CMK (cell line): ENCODE measurements around the gene APOOL.
"Not testable (repeated sequence)": the region's sequence is repeated elsewhere in the genome, so short reads cannot be mapped to it uniquely, and the experiment has no call there.

Experiments
- DNase-seq: peaks from one replicate; pipeline ENCODE4 v3.0.0-alpha.2; 2010; ENCODE audit warnings: low read depth

Gene APOOL, protein sequence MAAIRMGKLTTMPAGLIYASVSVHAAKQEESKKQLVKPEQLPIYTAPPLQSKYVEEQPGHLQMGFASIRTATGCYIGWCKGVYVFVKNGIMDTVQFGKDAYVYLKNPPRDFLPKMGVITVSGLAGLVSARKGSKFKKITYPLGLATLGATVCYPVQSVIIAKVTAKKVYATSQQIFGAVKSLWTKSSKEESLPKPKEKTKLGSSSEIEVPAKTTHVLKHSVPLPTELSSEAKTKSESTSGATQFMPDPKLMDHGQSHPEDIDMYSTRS

DNA sequence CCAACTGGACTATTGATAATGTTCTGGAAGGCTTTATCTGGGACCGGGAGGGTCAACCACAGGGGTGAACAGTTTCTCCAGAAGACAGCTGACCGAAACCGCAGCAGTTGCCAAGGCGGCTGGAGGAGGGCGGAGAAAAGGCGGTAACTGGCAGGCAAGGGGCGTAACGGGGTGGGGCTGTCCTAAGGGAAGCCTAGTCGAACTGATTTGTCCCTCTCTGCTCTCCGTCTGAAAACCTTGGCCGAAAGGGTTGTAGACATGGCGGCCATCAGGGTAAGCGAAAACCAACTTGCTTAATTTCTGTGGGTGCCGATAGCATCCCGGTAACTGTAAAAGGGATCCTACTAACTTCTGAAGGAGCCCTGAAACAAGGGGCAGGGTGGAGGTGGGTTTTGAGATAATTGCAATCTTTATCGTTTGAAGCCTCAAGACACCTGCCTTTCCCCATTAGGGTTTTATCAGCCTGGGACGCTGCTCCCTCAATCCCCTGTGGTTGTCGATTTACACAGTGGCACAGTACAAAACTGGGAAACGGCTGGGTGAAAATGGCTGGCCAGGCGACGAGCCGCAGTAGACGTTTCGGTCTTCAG, at the start of gene APOOL:
Gene APOOL, plus strand, starts transcription at position 223 of the 590 bp plus-strand sequence. Its CDS starts 36 bp downstream, at position 259.
- peak; percentile 70 for DNase-seq

DNA sequence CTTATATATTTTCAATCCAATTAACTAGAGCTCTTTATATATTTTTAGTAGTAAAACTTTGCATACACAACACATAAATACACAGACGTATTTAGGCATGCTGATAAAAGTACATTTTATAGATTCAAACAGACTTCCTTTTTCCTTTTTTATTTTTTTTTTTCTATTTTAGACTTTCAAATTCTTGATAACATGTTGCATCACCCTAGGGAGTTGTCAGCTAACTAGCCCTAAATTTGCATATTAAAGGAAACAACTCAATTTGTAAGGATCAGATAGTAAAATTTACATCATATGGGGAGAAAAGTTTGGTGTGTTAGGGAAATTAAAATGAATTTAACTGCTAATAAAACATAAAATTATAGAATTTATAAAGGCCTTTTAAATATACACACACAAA, 47.4 kb upstream of the APOOL start:
- DNase-seq, result no peak

DNA sequence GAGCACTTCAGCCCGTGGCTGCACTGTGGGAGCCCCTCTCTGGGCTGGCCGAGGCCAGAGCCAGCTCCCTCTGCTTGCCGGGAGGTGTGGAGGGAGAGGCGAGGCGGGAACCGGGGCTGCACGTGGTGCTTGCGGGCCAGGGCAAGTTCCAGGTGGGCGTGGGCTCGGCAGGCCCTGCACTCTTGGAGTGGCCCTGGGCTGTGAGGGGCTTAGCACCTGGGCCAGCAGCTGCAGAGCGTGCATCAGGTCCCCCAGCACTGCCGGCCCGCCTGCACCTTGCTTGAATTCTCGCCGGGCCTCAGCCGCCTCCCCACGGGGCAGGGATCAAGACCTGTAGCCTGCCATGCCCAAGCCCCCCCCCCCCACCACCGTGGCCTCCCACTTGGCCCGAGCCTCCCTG, 28.9 kb upstream of the APOOL start:
- no peak for DNase-seq

DNA sequence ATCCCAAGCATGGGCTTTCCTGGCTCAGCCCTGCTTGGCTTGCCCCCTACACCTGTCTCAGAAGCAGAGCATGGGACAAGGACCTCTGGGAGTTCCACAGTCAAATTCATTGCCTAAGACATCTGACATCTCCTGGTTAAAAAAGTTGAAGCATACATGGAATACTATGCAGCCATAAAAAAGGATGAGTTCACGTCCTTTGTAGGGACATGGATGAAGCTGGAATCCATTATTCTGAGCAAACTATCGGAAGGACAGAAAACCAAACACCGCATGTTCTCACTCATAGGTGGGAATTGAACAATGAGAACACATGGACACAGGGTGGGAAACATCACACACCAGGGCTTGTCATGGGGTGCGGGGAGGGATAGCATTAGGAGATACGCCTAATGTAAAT, 11.9 kb upstream of the APOOL start:
- not testable (repeated sequence) for DNase-seq

DNA sequence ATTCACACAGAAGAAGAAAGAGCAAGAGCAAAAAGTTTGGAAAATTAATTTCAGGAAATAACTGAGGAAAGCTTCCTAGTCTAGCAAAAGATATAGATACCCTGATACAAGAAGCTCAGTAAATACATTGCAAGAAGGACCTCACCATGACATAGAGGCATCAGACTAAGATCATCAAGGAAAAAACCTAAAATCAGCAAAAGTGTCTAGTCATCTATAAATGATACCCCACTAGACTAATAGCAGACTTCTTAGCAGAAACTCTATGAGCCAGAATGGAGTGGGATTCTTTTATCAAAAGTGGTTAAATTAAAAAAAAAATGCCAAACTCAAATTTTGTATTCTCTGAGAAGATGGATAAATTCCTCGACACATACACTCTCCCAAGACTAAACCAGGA, 10.5 kb upstream of the APOOL start:
- no peak for DNase-seq

DNA sequence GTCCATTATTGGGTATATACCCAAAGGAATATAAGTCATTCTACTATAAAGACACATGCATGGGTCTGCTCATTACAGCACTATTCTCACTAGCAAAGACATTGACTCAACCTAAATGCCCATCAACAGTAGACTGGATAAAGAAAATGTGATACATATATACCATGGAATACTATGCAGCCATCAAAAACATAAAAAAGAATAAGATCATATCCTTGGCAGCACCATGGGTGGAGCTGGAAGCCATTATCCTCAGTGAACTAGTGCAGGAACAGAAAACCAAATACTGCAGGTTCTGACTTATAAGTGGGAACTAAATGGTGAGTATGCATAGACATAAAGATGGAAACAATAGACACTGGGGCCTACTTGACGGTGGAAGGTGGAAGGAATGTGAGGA, 2.3 kb upstream of the APOOL start:
- DNase-seq, result no peak

DNA sequence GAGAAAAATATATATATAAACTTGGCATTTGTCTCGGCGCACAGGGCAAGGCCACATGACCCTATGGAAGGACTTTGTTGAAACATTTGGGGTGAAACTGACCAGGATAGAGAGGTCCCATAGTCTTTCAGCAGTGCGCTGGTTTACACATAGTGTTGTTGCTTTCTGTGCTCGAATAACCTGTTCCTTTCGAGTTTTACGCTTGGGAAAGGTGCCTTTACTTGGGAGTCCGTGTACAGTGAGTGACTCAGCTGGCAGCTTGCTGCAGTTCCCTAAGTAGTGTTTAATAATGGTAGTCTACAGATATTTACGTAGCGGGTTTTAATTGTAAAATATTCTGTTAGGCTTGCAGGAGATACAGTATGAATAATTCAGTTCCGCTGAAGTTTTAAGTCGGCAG, 578 bp downstream of the APOOL start:
- DNase-seq, result no peak

DNA sequence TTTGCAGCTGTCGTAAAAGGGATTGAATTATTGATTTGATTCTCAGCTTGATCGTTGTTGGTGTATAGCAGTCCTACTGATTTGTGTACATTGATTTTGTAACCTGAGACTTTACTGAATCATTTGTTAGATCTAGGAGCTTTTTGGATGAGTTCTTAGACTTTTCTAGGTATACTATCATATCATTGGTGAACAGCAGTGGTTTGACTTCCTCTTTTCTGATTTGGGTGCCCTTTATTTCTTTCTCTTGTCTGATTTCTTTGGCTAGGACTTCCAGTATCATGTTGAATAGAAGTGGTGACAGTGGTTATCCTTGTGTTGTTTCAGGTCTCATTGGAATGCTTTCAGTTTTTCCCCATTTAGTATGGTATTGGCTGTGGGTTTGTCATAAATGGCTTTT, 8.4 kb downstream of the APOOL start:
- no peak for DNase-seq

DNA sequence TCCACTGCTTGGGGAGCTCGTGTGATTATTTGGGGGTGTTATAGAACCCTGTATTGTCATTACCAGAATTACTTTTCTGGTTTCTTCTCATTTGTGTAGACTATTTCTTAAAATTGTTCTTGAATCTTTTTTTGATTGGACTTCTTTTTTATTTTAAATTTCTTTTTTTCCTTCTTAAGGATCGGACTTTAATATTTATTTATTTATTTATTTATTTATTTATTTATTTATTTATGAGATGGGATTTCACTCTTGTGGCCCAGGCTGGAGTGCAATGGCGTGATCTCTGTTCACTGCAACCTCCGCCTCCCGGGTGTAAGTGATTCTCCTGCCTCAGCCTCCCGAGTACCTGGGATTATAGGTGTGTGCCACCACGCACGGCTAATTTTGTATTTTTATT, 11.7 kb downstream of the APOOL start:
- not testable (repeated sequence) for DNase-seq

DNA sequence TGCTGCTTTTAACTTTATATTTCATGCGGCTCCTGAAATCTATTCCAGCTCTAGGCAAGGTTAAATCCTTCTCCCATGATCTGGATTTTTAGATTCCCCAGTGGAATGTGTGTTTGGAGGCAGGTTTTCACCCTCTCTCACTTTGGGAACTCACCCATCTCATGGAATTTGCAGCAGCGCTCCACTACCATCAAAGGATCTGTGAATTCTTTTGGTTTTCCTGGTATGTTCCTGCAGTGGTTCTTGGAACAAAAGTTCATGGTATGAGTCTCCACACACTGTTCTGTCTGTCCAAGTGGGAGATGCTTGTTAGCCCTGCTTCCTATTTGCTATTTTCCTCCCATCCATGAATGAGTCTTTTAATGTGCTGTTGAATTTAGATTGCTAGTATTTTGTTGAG, 14.0 kb downstream of the APOOL start:
- no peak for DNase-seq

DNA sequence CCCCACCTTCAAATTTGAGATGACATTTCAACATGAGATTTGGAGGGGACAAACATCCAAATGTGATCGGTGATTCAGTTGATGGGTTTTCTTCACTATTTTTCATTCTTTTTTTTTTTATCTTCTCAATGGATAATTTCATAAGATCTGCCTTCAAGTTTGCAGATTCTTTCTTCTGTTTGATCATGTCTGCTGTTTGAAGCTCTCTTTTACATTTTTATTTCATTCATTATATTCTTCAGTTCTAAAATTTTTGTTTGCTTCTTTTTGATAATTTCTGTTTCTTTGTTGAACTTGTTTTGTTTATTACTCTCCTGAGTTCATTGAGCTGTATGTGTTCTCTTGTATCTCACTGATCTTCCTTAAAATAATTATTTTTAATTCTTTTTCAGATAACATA, 14.8 kb downstream of the APOOL start:
- no peak for DNase-seq

DNA sequence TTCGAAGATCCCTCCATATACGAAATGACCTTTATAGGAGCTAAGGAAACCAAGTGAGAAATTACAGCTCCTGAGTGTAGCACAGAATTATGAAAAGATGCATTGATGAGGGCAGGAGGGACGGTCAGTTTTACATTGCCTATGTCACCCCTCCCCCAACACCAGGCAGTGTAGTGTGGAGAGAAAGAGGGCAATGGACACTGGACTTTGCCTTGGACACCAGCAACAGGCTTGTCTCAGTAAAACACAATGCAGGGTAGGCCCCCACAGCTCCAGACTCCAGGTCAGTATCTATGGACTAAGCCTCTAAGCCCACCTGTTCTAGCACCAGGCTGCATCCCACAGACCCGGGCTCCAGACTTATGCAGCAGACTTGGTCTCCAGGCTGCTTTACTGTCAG, 16.5 kb downstream of the APOOL start:
- DNase-seq, result no peak

DNA sequence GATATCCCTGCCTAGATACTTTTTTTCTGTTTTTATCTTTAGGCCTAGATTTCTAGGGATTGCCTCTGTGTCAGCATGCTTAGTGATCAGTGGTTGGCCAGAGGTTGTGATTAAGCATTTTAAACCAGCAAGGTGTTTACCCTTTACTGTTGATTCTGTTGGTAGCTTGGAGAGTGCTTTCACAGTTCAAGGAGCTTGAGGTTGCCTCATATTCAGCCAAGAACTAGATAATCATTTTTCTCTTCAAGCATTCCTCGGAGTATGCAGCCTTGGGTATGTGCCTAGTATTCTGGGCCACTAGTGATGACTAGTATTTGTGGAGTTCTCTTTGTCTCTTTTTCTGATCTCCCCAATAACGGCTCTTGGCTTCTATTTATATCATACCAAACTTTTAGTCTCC, 20.4 kb downstream of the APOOL start:
- no peak for DNase-seq

DNA sequence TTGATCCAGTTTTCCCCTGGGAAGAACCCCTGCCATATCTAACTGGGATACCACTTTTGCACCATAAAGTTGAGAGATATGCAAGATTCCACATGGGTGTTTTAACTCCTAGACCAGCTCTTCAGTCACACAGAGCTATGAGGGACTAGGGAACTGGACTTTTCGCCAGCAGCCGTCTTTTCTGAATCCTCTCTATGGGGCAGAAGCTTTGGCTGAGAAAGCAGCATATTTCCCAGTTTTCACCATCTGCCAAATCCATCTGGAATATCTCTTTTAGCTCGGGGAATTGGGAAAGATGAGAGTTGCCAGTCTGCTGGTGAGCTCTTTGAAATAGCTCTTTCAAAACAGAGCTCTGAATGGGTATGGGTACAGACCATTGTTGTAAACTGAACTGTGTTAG, 20.9 kb downstream of the APOOL start:
- no peak for DNase-seq

DNA sequence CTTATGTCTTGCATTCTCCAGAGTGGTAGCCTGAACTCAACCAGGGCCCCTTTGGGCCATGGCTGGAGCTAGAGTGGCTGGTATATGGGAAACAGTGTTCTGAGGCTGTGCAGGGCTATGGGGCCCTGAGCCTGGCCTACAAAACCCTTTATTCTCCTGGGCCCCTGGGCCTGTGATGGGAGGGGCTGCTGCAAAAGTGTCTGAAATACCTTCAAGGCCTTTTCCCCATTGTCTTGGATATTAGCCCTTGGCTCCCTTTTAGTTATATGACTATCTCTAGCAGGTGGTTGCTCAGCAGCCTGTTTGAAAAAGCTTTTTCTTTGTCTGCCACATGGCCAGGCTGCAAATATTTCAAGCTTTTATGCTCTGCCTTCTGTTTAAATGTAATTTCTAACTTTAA, 22.5 kb downstream of the APOOL start:
- no peak for DNase-seq

DNA sequence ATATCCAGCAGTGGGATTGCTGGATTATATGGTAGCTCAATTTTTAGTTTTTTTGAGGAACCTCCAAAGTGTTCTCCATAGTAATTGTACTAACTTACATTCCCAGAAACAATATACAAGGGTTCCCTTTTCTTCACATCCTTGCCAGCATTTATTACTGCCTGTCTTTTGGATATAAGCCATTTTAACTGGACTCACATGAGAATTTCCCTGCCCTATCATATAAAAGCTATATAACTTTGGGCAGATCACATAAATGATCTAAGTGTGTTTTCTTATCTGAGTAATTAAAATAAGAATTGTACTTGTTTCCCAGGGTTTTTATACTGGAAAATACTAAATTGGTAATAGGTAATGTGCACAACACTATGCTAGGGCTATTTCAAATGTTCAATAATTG, 25.4 kb downstream of the APOOL start:
- DNase-seq, result no peak

DNA sequence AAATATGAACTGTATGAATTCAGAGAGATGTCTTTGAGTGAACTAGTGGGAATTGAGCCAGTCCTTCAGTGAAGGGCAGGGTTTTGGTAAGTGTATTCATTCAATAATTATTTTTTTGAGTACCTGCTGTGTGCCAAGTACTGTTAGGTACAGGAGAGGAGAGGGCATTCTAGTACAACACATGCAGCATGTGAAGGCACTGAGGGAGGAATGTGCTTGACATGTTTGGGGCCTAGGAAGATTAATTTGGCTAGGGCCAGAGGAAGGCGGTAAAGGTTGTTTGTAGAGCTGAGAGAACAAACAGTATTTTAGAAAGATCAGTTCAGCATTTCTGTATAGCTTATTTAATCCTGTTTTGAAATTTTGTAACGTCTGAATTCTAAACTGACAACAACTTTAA, 27.8 kb downstream of the APOOL start:
- no peak for DNase-seq

DNA sequence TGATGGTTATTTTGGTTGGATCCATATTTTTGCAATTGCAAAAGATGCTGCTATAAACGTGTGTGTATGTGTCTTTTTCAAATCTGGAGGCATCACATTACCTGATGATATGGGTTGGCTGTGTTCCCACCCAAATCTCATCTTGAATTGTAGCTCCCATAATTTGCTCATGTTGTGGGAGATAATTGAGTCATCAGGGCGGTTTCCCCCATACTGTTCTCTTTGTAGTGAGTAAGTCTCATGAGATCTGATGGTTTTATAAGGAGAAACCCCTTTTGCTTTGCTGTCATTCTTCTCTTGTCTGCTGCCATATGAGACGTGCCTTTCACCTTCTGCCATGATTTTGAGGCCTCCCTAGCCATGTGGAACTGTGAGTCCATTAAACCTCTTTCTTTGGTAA, 33.4 kb downstream of the APOOL start:
- DNase-seq, result no peak

DNA sequence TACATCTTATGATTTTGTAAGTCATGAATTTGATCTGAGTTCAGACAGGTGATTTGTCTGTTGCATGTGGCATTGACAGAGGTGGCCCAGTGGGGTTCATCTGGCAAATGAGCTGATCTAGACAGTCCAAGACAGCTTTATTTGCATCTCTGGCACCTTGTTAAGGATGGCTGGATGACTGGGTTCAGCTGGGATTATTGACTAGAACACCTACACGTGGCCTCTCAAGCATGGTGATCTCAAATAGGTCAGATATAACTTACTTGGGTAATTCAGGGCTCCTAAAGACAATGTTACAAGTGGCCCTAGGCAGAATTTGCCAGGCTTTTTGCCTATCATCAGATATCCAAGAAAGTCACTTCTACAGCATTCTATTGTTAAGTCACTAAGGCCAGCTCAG, 48.0 kb downstream of the APOOL start:
- no peak for DNase-seq

DNA sequence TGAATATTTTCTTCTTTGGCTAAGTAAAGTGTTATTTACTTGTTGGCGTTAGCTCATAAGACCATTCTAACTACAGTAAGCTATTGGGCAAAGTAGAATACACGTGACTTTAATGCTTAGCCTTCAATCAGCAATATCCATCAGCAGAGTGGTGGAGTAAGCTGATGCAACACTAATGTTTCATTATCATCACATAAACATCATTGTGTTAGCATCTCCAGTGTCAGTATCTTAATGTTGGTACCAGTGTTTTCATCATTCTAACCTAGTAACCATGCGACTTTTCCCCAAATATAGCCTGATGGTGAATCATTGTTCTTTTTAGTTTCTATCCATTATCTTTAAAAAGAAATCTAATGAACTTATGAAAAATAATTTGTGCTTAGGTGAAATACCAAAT, 48.5 kb downstream of the APOOL start:
- DNase-seq, result no peak

DNA sequence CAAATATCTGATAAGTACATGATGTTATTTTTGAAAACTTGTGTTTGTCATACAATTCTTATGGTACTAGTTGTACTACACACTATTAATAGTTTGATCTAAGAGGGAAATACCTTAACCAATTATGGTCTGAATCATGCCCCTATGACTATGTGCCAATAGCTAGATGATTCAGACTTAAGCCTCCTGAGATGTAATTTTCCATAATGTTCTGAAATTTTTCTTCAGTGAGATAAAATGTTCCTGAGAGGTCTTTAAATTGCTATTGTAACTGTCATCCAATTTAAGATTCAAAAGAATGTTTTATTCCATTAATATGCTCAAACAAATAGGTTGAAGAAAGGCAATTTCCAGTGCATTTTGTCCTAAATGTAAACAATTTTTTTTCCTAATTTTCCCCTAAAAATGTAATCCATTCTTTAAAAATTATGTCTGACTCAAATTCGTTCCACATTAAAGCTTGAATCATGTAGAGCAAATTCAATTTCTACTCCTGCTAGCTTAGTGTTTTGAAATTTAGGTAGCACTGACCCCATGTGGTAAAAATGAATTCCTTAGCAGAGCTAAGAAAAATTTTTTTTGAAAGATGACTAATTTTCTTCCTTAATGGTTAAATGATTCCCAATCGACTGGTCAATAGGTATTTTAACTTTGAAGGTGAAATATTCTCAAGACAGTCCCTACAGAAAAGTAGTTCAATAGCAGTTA, 49.1 kb downstream of the APOOL start:
- DNase-seq, result no peak

DNA sequence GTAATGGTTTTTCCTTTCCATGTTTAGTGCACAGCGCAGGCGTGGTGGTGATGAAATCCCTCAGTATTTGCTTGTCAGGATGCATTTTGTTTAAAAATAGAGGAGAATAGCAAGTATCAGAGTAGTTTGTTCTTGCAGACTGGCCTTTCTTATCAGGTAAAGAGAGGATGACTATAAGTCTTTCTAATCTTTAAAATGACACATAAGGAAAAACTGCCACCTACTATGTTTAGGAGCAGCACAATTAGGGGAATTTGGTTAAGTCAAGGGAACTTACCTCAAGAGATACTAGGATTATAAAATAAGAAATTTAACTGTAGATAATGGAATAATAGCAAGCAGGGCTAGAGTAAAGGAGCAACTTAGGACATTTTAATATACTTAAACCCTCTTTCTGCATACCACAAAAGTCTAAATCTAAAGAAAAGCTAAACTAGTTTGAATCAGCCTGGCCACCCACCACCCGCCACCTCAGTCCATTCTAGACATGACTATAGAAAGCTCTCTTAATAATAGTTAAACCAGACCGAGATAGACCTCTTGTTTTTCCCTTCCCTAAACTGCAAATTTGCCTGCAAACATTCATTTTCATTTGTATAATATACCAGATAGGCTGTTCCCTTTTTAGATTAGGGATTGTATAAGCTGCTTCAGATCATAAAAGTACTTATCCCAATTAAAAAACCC, 62.0 kb downstream of the APOOL start:
- DNase-seq, result no peak

DNA sequence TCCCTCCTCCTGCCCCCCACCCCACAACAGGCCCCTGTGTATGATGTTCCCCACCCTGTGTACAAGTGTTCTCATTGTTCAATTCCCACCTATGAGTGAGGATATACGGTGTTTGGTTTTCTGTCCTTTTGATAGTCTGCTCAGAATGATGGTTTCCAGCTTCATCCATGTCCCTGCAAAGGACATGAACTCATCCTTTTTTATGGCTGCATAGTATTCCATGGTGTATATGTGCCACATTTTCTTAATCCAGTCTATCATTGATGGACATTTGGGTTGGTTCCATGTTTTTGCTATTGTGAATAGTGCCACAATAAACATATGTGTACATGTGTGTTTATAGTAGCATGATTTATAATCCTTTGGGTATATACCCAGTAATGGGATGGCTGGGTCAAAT, 73.6 kb downstream of the APOOL start:
- DNase-seq, result not testable (repeated sequence)
